ENCODE measurements around the gene CHCT1.

DNA sequence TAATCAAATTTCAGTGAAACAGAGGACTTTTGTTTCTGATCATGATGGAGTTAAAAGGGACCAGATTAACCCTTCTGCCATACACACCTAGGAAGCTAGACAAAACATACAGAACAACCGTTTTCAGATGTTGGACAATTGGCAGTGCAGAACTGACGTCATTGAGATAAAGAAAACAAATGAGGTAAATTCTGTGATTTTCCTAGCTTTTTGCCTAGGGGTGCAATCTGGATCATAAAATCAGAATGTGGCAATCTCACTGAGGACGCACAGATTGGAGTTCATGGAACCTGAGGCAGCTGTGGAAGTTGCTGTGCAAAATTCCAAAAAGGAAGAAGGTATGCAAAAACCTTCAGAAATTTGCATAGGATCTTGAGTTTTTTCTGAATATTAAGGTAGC lies 15.4 kb upstream of the CHCT1 start:
- TF ChIP-seq, protein P1, sequence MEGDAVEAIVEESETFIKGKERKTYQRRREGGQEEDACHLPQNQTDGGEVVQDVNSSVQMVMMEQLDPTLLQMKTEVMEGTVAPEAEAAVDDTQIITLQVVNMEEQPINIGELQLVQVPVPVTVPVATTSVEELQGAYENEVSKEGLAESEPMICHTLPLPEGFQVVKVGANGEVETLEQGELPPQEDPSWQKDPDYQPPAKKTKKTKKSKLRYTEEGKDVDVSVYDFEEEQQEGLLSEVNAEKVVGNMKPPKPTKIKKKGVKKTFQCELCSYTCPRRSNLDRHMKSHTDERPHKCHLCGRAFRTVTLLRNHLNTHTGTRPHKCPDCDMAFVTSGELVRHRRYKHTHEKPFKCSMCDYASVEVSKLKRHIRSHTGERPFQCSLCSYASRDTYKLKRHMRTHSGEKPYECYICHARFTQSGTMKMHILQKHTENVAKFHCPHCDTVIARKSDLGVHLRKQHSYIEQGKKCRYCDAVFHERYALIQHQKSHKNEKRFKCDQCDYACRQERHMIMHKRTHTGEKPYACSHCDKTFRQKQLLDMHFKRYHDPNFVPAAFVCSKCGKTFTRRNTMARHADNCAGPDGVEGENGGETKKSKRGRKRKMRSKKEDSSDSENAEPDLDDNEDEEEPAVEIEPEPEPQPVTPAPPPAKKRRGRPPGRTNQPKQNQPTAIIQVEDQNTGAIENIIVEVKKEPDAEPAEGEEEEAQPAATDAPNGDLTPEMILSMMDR (conservative IDR thresholded peaks at IDR 0.05; ENCODE audit: low read depth, low read length), result no peak
- no peak for TF ChIP-seq EZH2 (IDR thresholded peaks at IDR 0.05; ENCODE audit: borderline replicate concordance, low read depth, low read length, poor library complexity, severe bottlenecking)

Measured in A673 (cell line).